ENCODE data around the gene POLR3C.

DNA sequence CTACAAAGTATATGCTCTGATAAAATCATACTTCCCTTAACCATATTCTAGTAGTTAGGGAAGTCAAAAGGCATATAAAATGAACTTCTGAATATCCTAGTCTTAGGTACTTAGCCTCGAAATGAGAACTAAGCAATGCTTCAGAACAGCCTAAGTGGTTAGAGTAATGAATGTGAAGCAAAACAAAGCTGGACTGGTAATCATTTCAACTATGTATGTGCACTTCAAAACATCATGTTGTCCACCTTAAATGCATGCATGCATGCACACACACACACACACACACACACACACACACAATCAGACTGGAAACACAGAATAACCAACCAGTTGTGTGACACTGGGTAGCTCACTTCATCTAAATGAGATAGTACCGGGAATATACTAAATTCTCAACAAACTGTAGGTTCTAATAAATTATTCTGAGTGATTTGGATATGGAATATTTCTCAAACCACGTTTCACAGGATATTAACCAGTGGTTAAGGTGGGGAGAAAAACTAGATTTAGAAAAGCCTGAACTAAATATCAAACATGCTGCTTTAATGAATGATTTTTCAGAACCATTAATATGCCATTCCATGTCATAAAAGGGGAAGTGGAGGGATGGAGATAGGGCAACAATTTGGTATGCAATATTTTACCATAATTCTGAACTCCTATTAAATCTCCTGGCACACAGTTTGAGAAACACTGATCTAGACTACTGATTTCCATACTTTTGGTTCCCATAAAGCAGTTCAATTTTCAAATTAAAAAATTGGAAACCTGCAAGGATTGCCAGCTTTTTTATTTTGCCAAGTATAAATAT, 19.6 kb upstream of the POLR3C start:
- TF ChIP-seq, protein P1, sequence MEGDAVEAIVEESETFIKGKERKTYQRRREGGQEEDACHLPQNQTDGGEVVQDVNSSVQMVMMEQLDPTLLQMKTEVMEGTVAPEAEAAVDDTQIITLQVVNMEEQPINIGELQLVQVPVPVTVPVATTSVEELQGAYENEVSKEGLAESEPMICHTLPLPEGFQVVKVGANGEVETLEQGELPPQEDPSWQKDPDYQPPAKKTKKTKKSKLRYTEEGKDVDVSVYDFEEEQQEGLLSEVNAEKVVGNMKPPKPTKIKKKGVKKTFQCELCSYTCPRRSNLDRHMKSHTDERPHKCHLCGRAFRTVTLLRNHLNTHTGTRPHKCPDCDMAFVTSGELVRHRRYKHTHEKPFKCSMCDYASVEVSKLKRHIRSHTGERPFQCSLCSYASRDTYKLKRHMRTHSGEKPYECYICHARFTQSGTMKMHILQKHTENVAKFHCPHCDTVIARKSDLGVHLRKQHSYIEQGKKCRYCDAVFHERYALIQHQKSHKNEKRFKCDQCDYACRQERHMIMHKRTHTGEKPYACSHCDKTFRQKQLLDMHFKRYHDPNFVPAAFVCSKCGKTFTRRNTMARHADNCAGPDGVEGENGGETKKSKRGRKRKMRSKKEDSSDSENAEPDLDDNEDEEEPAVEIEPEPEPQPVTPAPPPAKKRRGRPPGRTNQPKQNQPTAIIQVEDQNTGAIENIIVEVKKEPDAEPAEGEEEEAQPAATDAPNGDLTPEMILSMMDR (IDR thresholded peaks at IDR 0.05), result no peak
- TF ChIP-seq, protein P2, sequence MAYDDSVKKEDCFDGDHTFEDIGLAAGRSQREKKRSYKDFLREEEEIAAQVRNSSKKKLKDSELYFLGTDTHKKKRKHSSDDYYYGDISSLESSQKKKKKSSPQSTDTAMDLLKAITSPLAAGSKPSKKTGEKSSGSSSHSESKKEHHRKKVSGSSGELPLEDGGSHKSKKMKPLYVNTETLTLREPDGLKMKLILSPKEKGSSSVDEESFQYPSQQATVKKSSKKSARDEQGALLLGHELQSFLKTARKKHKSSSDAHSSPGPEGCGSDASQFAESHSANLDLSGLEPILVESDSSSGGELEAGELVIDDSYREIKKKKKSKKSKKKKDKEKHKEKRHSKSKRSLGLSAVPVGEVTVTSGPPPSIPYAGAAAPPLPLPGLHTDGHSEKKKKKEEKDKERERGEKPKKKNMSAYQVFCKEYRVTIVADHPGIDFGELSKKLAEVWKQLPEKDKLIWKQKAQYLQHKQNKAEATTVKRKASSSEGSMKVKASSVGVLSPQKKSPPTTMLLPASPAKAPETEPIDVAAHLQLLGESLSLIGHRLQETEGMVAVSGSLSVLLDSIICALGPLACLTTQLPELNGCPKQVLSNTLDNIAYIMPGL (CRISPR knock-in tag; IDR thresholded peaks at IDR 0.05), result no peak
- TF ChIP-seq MXD4 (CRISPR knock-in tag; IDR thresholded peaks at IDR 0.05; ENCODE audit: borderline replicate concordance) (no peak), ESRRA (CRISPR knock-in tag; IDR thresholded peaks at IDR 0.05; ENCODE audit: borderline replicate concordance) (no peak), TEAD4 (CRISPR knock-in tag; IDR thresholded peaks at IDR 0.05) (no peak), ZNF121 (CRISPR knock-in tag; IDR thresholded peaks at IDR 0.05) (no peak), CREM (CRISPR knock-in tag; IDR thresholded peaks at IDR 0.05) (no peak), KAT7 (CRISPR knock-in tag; IDR thresholded peaks at IDR 0.05; ENCODE audit: borderline replicate concordance) (no peak), NR1H2 (CRISPR knock-in tag; IDR thresholded peaks at IDR 0.05) (no peak), ATF1 (CRISPR knock-in tag; IDR thresholded peaks at IDR 0.05) (no peak), FOXP1 (CRISPR knock-in tag; IDR thresholded peaks at IDR 0.05; ENCODE audit: borderline replicate concordance) (no peak)
- TF ChIP-seq, protein P3, sequence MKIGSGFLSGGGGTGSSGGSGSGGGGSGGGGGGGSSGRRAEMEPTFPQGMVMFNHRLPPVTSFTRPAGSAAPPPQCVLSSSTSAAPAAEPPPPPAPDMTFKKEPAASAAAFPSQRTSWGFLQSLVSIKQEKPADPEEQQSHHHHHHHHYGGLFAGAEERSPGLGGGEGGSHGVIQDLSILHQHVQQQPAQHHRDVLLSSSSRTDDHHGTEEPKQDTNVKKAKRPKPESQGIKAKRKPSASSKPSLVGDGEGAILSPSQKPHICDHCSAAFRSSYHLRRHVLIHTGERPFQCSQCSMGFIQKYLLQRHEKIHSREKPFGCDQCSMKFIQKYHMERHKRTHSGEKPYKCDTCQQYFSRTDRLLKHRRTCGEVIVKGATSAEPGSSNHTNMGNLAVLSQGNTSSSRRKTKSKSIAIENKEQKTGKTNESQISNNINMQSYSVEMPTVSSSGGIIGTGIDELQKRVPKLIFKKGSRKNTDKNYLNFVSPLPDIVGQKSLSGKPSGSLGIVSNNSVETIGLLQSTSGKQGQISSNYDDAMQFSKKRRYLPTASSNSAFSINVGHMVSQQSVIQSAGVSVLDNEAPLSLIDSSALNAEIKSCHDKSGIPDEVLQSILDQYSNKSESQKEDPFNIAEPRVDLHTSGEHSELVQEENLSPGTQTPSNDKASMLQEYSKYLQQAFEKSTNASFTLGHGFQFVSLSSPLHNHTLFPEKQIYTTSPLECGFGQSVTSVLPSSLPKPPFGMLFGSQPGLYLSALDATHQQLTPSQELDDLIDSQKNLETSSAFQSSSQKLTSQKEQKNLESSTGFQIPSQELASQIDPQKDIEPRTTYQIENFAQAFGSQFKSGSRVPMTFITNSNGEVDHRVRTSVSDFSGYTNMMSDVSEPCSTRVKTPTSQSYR (CRISPR knock-in tag; IDR thresholded peaks at IDR 0.05), result no peak
